UCSD-AML1 (cell line): ENCODE measurements around the gene SLC27A3.
"Not testable (repeated sequence)": the region's sequence is repeated elsewhere in the genome, so short reads cannot be mapped to it uniquely, and the experiment has no call there.

Experiments used
- DNase-seq: peaks from one replicate; lab custom pipeline; 2025; ENCODE audit not compliant: unreplicated experiment; lab: John Stamatoyannopoulos, UW

Gene SLC27A3

GRCh38 chr1:153779781-153780541, 4.8 kb downstream of the SLC27A3 start:
- DNase-seq, result no peak

GRCh38 chr1:153780551-153780950, 5.3 kb downstream of the SLC27A3 start:
- no peak for DNase-seq

- DNase-seq, result not testable (repeated sequence)
Measured at GRCh38 chr1:153782648-153783047, 7.4 kb downstream of the SLC27A3 start.

GRCh38 chr1:153783233-153784190, 8.3 kb downstream of the SLC27A3 start:
- DNase-seq, result peak; percentile 94

- no peak for DNase-seq
Measured at GRCh38 chr1:153786038-153786790, 11.0 kb downstream of the SLC27A3 start.

- peak; percentile 77 for DNase-seq
Measured at GRCh38 chr1:153789478-153790034, 14.3 kb downstream of the SLC27A3 start.

GRCh38 chr1:153790313-153790965, 15.2 kb downstream of the SLC27A3 start:
- peak; percentile 69 for DNase-seq

GRCh38 chr1:153790966-153791647, 15.9 kb downstream of the SLC27A3 start:
- DNase-seq, result peak; percentile 72

- DNase-seq, result no peak
Measured at GRCh38 chr1:153791648-153792253, 16.5 kb downstream of the SLC27A3 start.

- no peak for DNase-seq
Measured at GRCh38 chr1:153792631-153793041, 17.4 kb downstream of the SLC27A3 start.

GRCh38 chr1:153793261-153793972, 18.2 kb downstream of the SLC27A3 start:
- no peak for DNase-seq

- no peak for DNase-seq
Measured at GRCh38 chr1:153793973-153794615, 18.9 kb downstream of the SLC27A3 start.

- DNase-seq, result no peak
Measured at GRCh38 chr1:153794624-153795329, 19.6 kb downstream of the SLC27A3 start.

GRCh38 chr1:153795330-153795837, 20.2 kb downstream of the SLC27A3 start:
- DNase-seq, result no peak

- no peak for DNase-seq
Measured at GRCh38 chr1:153795934-153796785, 21.0 kb downstream of the SLC27A3 start.
